Mesothelial cell of epicardium (in vitro differentiated cells): ENCODE results near the gene SEH1L. TPM values are rescaled to one million over a fixed set of nuclear protein-coding genes. Genes with fewer than 3 reads are reported as not detected.

ENCODE experiments used
- DNase-seq, 2 experiments: peaks; one replicate each; pipeline ENCODE4 v3.0.0; 2021; ENCODE audit warnings: low spot score in 2 of 2; ENCODE audit not compliant: unreplicated experiment in 2 of 2
- H3K27ac Mint-ChIP-seq: 2 replicates; pipeline ENCODE4 v1.8.0; 2021; ENCODE audit warnings: mixed read lengths
- H3K27me3 Mint-ChIP-seq: 2 replicates; pipeline ENCODE4 v1.8.0; 2021; ENCODE audit warnings: low read depth, mixed read lengths
- H3K36me3 Mint-ChIP-seq: 2 replicates; pipeline ENCODE4 v1.8.0; 2021; ENCODE audit warnings: mixed read lengths
- H3K4me1 Mint-ChIP-seq: 2 replicates; pipeline ENCODE4 v1.8.0; 2021; ENCODE audit warnings: mixed read lengths
- H3K4me3 Mint-ChIP-seq: 2 replicates; pipeline ENCODE4 v1.8.0; 2021; ENCODE audit warnings: mild to moderate bottlenecking, moderate library complexity, mixed read lengths
- H3K9me3 Mint-ChIP-seq: 2 replicates; pipeline ENCODE4 v1.8.0; 2021; ENCODE audit warnings: mixed read lengths
- CTCF ChIP-seq: fragments of 200-600 bp; sonication (generic); IDR thresholded peaks from one replicate; pipeline ENCODE4 v1.5.0; 2021; ENCODE audit warnings: antibody characterized with exemption; ENCODE audit not compliant: unreplicated experiment
- total RNA-seq: library from RNA; stranded (reverse); gene quantifications from 3 replicates; pipeline ENCODE4 v1.2.1, GENCODE V29; 2021

SEH1L gene
- total RNA-seq, 1 donor from 2014 or later: 51.5 TPM

GRCh38 chr18:13019301-13019700, 71.5 kb downstream of the SEH1L start:
- H3K9me3 Mint-ChIP-seq: peaks cover 24% of the 10 kb centered on the region
- no peak overlapping the region for H3K27ac Mint-ChIP-seq
- peaks cover 69% of the 10 kb centered on the region for H3K36me3 Mint-ChIP-seq
- no peak for DNase-seq
- no peak for TF ChIP-seq CTCF
- no peaks in the 10 kb centered on the region for H3K27me3 Mint-ChIP-seq
- H3K4me3 Mint-ChIP-seq: no peak overlapping the region
- no peaks in the 10 kb centered on the region for H3K4me1 Mint-ChIP-seq

GRCh38 chr18:13022644-13023043, 74.8 kb downstream of the SEH1L start:
- peaks cover 24% of the 10 kb centered on the region for H3K9me3 Mint-ChIP-seq
- H3K4me1 Mint-ChIP-seq: peaks cover 13% of the 10 kb centered on the region
- no peak for DNase-seq
- H3K27ac Mint-ChIP-seq: no peak overlapping the region
- no peaks in the 10 kb centered on the region for H3K27me3 Mint-ChIP-seq
- TF ChIP-seq CTCF: no peak
- H3K4me3 Mint-ChIP-seq: no peak overlapping the region
- peaks cover 60% of the 10 kb centered on the region for H3K36me3 Mint-ChIP-seq

GRCh38 chr18:13025233-13025632, 77.4 kb downstream of the SEH1L start:
- TF ChIP-seq CTCF: no peak
- no peaks in the 10 kb centered on the region for H3K27me3 Mint-ChIP-seq
- H3K27ac Mint-ChIP-seq: no peak overlapping the region
- peaks cover 51% of the 10 kb centered on the region for H3K36me3 Mint-ChIP-seq
- no peak overlapping the region for H3K4me3 Mint-ChIP-seq
- peaks cover 24% of the 10 kb centered on the region for H3K9me3 Mint-ChIP-seq
- H3K4me1 Mint-ChIP-seq: peaks cover 13% of the 10 kb centered on the region
- DNase-seq: no peak

- H3K36me3 Mint-ChIP-seq: peaks cover 49% of the 10 kb centered on the region
- peaks cover 13% of the 10 kb centered on the region for H3K4me1 Mint-ChIP-seq
- H3K4me3 Mint-ChIP-seq: no peak overlapping the region
- H3K9me3 Mint-ChIP-seq: peaks cover 22% of the 10 kb centered on the region
- peak overlapping the region; percentile 64 for H3K27ac Mint-ChIP-seq
- no peak for DNase-seq
- no peaks in the 10 kb centered on the region for H3K27me3 Mint-ChIP-seq
- no peak for TF ChIP-seq CTCF
Measured at GRCh38 chr18:13026583-13027270, 78.9 kb downstream of the SEH1L start.

GRCh38 chr18:13028869-13029268, 81.1 kb downstream of the SEH1L start:
- Mint-ChIP-seq H3K4me3 (no peak overlapping the region), H3K4me1 (peaks cover 13% of the 10 kb centered on the region), H3K9me3 (peaks cover 4% of the 10 kb centered on the region), H3K27ac (no peak overlapping the region), H3K27me3 (no peaks in the 10 kb centered on the region), H3K36me3 (peaks cover 39% of the 10 kb centered on the region)
- no peak for TF ChIP-seq CTCF
- DNase-seq: no peak
